Panc1 (cell line): ENCODE results near the gene NUP98.

Experiments
- CTCF ChIP-seq: fragments of 450-650 bp; IDR thresholded peaks from 2 replicates; pipeline ENCODE4 v1.5.1; 2017; ENCODE audit warnings: mild to moderate bottlenecking
- POLR2AphosphoS5 ChIP-seq: IDR thresholded peaks from 2 replicates; pipeline ENCODE4 v1.6.1; 2012; ENCODE audit warnings: mild to moderate bottlenecking, low read depth, low read length, moderate library complexity

- TF ChIP-seq CTCF (no peak), POLR2AphosphoS5 (no peak; the same call in none of the 2 replicates)
Observed at GRCh38 chr11:3669742-3670183, 127.6 kb downstream of the NUP98 start.
